HG02870 (cell line): ENCODE measurements around the gene FCAR.
"Not testable (repeated sequence)": the region's sequence is repeated elsewhere in the genome, so short reads cannot be mapped to it uniquely, and the experiment has no call there.

Experiments
- ATAC-seq: cut with Tn5 transposase; IDR thresholded peaks from one replicate; pipeline ENCODE4 v1.9.1; 2021; ENCODE audit warnings: mild to moderate bottlenecking, moderate library complexity; ENCODE audit not compliant: unreplicated experiment

The FCAR gene

DNA sequence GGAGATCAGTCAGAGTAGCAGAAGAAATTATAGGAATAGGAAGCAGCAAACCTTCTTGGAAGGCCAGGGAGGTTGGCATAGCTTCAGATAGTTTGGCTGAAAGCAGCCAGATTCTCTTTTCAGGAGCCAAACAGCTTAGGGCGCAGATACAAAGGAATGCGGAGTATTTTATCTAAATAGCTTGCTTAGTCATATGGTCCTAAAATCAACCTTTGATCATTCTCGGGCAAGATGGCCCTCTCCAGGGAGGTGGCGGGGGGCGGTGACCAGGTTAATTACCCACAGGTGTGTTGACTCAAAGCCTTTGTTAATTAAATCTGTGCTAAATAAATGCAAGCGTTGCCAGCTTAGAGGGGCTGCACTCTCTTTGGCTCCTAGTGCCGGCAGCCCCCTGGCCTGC is 19.4 kb downstream of the FCAR start:
- no peak for ATAC-seq

- ATAC-seq: not testable (repeated sequence)
Observed at GRCh38 chr19:54894106-54894505, 20.1 kb downstream of the FCAR start.

- no peak for ATAC-seq
Observed at GRCh38 chr19:54896036-54896435, 22.0 kb downstream of the FCAR start.

- ATAC-seq: not testable (repeated sequence)
Observed at GRCh38 chr19:54898685-54899084, 24.6 kb downstream of the FCAR start.

DNA sequence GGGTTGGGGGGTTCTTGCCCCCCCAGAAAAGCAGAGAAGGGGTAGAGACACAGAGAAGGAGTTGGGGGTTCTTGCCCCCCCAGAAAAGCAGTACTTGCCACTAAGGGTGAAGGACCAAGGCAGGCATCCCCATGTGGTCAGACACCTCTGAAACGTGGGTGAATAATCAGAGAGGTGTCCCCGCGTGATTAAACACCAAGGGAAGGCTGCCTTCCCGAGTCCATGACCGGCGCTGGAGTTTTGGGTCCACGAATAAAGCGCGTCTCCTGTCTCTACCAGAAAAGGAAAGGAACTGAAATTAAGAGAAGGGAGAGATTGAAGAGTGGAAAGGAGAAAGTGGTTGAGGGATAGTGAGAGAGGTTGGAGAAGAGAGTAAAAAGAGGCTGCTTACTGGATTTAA is 25.6 kb downstream of the FCAR start:
- not testable (repeated sequence) for ATAC-seq

DNA sequence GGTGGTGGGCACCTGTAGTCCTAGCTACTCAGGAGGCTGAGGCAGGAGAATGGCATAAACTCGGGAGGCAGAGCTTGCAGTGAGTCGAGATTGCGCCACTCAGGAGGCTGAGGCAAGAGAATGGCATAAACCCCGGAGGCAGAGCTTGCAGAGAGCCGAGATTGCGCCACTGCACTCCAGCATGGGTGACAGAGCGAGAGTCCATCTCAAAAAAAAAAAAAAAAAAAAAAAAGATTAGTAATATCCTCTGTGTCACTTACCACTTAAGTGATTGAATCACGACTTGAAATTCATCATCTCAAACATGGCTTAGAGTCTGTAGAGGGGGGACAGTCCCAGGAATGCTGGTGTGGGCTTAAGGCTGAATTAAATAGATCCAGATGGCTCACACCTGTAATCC is 27.1 kb downstream of the FCAR start:
- not testable (repeated sequence) for ATAC-seq

GRCh38 chr19:54902061-54902460 is 28.0 kb downstream of the FCAR start:
- ATAC-seq: no peak

- no peak for ATAC-seq
Observed at GRCh38 chr19:54903303-54903702, 29.3 kb downstream of the FCAR start.

GRCh38 chr19:54904261-54904660 is 30.2 kb downstream of the FCAR start:
- ATAC-seq: not testable (repeated sequence)

DNA sequence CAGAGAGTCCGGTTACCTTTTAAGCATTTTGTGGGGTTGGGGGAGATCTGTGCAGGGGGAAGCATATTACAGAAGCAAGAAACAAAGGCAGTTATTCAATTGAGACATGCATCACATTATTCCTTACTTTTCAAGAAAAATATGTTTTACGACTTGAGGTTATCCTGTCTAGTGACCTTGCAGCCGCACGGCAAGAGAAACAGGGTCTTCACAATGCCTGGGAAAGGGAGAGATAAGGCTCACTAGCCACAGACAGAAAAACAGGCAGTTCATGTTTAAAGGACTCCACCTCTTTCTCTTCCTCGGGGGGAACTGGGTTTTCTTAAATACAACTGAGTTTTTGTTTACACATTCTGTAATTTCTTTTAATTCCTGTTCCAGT is 31.4 kb downstream of the FCAR start:
- no peak for ATAC-seq

DNA sequence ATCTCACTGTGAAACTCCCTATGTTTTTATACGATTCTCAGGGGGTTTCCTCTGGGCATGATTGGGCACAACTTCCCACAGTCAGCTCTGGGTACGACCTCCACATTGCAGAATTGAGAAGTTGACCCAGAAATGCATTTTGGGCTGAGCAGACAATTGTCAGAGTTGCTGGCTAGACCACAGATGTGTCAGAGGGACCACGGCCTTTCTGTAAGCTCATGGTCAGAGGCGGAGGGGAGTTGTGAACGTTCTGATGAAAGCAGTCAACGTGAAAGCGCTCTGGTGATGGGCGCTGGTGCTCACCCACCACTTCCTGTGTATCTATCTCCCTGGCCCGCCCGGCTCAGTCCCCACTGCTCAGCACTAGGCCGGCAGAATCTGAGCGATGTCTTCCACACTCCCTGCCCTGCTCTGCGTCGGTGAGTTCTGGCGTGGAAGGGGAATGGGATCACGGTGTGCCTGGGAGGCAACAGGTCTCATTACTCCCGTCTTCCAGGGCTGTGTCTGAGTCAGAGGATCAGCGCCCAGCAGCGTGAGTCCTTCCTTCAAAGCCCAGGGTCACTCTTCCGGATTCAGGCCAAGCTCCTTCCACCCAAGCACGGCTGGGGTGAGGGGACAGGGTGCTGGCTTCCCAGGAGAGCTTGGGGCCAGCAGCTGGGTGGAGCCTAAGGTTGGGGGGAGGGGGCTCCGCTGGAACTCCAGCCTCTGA is 31.9 kb downstream of the FCAR start, which contains the start of gene NCR1:
TSS of gene NCR1 (plus strand) at position 346 of the 709 bp plus-strand sequence. CDS start at position 386, 40 bp downstream.
- ATAC-seq: no peak

DNA sequence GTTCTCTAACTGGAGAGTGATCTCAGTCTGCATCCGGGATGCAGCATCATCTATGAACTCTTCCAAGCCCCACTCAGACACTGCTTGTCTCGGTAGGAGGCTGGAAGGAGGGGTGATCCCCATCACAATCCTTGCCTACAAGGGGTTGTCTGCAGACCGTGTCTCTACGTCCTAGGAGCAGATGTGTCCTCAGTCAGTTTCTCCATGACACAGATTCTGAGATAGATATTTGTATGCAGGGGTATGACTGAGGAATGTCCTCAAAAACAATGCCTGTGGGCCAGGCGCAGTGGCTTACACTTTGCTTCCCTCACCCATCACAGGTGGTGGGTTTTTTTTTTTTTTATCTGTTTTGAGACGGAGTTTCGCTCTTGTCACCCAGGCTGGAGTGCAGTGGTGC is 32.8 kb downstream of the FCAR start:
- no peak for ATAC-seq

- ATAC-seq: not testable (repeated sequence)
Observed at GRCh38 chr19:54907899-54908298, 33.9 kb downstream of the FCAR start.

DNA sequence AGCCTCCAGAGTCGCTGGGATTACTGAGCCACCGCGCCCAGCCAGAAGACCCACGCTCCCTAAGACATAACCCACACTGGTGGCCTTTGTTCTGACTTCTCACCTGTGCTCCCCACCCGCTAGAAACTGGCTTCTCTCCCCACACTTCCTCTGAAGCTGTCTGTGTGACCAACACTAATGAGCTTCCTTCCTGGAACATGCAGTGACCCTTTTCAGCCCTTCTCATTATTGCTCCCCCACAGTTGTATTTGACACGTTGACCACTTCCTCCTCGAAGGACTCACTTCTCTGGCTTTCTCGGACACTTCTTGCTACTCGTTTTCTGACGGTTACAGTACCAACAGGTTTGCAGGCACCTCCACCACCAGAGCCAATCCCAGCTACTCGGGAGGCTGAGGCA is 42.8 kb downstream of the FCAR start:
- no peak for ATAC-seq

- ATAC-seq: no peak
Observed at GRCh38 chr19:54918499-54918898, 44.5 kb downstream of the FCAR start.

DNA sequence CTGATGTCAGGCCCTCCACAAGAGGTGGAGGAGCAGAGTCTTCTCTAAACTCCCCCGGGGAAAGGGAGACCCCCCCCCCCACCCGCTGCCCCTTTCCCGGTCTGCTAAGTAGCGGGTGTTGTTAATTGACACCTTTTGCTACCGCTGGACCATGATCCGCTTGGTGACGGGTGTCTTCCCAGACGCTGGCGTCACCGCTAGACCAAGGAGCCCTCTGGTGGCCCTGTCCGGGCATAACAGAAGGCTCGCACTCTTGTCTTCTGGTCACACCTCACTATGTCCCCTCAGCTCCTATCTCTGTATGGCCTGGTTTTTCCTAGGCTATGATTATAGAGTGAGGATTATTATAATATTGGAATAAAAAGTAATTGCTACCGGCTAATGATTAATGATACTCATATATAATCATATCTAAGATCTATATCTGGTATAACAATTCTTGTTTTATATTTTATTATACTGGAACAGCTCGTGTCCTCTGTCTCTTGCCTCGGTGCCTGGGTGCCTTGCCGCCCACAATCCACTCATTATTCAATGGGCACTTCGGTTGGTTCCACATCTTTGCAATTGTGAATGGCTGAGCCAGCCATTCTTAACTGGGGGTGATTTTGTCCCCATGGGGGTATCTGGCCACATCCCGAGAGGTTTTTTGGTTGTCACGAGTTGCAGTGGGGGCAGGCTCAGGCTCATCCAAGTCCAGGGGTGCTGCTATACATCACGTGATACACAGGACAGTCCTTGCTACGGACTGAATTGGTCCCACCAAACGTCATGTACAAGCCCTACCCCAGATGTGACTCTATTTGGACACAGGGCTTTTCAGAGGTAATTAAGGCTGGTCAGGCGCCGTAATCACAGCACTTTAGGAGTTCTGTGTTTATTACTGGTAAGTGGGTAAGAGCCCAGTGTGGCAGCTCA is 45.9 kb downstream of the FCAR start:
- not testable (repeated sequence) for ATAC-seq

DNA sequence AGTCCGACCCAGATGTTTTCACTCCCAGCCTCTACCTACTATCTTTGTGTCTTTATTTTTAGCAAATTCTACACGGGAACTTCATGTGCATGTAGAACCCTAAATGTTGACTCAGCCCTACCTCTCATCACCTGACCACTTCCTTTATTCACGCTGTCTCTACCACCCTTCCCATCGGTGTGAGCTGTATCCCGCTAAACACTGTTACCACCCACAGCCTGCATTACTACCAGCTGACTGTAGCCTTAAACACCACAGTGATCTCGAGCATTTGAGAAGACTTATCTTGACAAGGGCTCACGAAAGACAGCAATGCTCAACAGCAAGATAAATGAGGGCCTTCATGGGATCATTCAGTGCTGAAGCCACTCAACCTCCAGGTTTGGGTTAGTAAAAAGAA is 47.0 kb downstream of the FCAR start:
- ATAC-seq: no peak

GRCh38 chr19:54923276-54923675 is 49.2 kb downstream of the FCAR start:
- ATAC-seq: no peak

DNA sequence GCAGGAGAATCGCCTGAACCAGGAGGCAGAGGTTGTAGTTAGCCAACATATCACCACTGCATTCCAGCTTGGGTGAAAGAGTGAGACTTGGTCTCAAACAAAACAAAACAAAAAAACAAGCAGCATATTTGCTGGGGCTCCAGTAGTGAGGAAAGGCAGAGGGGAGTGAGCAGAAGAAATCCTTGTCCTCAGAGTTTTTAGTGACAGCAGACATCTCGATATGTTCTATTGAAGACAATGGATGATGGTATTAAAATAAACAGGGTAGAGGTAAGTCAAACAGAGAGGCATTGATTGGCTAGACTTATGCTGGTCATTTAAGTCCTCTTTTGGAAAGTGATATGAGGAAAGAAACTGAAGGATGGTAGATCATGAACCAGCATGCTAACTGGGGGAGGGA is 54.3 kb downstream of the FCAR start:
- no peak for ATAC-seq

- no peak for ATAC-seq
Observed at GRCh38 chr19:54937926-54938325, 63.9 kb downstream of the FCAR start.

- ATAC-seq: no peak
Observed at GRCh38 chr19:54938906-54939305, 64.9 kb downstream of the FCAR start.

- ATAC-seq: not testable (repeated sequence)
Observed at GRCh38 chr19:54939538-54939937, 65.5 kb downstream of the FCAR start.
